ENCODE data around the gene SLC7A5.
"Not testable (repeated sequence)": the region's sequence is repeated elsewhere in the genome, so short reads cannot be mapped to it uniquely, and the experiment has no call there.

Gene SLC7A5

DNA sequence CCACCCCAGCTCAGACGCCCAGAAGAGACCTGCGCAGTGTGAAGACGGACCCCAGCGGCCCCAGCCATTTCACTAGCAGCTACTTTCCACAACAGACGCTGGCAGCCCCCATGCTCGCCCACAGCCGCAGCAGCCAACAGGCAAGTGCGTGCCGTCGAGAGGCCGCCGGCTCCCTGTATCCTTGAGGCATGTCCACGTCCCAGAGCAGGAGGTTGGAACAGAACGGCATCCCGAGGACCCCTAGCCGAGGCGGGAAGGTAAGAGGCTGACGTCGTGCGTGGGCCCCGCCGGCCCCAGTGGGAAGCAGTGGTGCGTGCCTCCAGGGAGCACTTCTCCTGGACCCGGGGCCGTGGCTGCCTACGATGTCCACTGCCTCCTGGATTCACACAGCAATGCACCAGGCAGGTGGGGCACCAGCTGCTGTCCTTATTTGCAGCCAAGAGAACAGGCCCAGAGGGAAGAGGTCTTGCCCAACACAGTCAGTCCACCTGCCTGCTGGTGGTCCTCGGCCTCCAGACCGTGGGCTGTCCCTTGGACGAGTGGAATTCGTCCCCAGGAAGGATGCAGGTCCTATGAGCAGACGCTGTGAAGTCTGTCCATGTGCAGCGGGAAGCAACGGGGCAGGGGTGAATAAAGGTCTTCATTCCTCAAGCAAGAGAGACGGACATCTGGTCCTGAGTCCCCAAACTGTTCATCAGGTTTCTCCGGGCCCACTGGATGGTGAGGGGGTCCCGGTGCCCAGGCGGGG, 38.5 kb downstream of the SLC7A5 start:
- H3K4me3 ChIP-seq (ENCODE audit: low read depth, low read length) = no peak overlapping the region
- H3K27ac ChIP-seq = no peak overlapping the region
- TF ChIP-seq, protein P1, sequence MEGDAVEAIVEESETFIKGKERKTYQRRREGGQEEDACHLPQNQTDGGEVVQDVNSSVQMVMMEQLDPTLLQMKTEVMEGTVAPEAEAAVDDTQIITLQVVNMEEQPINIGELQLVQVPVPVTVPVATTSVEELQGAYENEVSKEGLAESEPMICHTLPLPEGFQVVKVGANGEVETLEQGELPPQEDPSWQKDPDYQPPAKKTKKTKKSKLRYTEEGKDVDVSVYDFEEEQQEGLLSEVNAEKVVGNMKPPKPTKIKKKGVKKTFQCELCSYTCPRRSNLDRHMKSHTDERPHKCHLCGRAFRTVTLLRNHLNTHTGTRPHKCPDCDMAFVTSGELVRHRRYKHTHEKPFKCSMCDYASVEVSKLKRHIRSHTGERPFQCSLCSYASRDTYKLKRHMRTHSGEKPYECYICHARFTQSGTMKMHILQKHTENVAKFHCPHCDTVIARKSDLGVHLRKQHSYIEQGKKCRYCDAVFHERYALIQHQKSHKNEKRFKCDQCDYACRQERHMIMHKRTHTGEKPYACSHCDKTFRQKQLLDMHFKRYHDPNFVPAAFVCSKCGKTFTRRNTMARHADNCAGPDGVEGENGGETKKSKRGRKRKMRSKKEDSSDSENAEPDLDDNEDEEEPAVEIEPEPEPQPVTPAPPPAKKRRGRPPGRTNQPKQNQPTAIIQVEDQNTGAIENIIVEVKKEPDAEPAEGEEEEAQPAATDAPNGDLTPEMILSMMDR (IDR thresholded peaks at IDR 0.05; ENCODE audit: low read depth, low read length, missing control alignments) = no peak
- H3K36me3 ChIP-seq (replicated peaks) = peaks cover 69% of the 10 kb centered on the region
- no peak for DNase-seq
- in situ Hi-C loops (cut with HindIII; ENCODE audit: low pct_ligation_motif_present, low sequenced_read_pairs) = no loop called here
- no peaks in the 10 kb centered on the region for H3K27me3 ChIP-seq (replicated peaks)

DNA sequence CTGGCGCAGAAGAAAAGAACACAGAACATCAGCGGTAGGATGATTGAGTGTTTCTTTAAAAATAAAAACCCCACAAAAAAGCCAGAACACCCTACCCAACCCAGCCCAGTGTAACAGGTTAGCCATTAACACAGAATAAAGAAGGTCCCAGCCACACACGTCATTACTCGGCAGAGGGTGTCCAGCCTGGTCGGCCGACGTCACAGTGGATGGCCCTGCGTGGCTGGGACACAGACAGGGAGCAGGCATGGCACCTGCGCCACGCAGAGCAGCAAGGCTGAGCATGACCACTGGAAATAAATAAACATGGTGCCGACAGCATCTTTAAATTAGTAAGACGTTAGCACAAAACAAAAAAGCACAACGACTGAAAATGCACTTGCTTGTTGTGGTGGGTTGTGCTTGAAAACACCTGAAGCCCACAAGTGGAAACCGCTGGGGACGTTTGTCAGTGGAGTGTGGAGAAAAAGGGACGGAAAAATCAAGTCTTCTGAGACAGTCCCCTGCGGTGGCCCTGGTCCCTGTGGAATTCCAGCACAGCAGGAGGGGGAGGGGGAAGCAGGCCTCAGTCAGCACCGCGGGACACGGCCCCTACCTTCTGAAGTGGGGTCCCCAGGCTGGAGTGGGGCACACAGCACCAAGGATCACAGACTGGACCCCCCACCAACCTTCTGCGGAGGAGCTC, 39.2 kb downstream of the SLC7A5 start:
- Histone ChIP-seq H3K27ac (no peak overlapping the region), H3K36me3 (replicated peaks) (peaks cover 62% of the 10 kb centered on the region), H3K27me3 (replicated peaks) (no peaks in the 10 kb centered on the region), H3K4me3 (ENCODE audit: low read depth, low read length) (no peak overlapping the region)
- in situ Hi-C loops (cut with HindIII; ENCODE audit: low pct_ligation_motif_present, low sequenced_read_pairs) = no loop called here
- DNase-seq = no peak
- TF ChIP-seq, protein P1 (IDR thresholded peaks at IDR 0.05; ENCODE audit: low read depth, low read length, missing control alignments) = no peak

DNA sequence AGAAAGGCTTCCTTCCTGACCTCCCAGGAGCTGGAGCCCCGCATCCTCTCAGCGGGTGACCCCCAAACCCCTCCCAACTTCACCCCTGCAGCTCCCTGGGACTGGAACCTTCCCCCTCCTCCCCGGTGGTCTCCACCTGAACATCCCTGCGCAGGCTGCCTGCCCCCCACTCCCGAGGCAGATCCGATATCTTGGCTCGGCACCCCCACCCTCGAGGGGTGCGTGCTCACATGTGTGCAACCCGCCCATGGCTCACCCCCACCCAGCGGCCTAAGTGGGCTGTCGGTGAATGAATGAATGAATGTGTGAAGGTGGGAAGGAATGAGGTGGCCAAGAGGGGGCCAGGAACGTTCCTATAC, 39.7 kb downstream of the SLC7A5 start:
- in situ Hi-C loops (cut with HindIII; ENCODE audit: low pct_ligation_motif_present, low sequenced_read_pairs) = no loop called here
- Histone ChIP-seq H3K4me3 (ENCODE audit: low read depth, low read length) (no peak overlapping the region), H3K27me3 (replicated peaks) (no peaks in the 10 kb centered on the region), H3K27ac (no peak overlapping the region), H3K36me3 (replicated peaks) (peaks cover 57% of the 10 kb centered on the region)
- TF ChIP-seq, protein P1 (IDR thresholded peaks at IDR 0.05; ENCODE audit: low read depth, low read length, missing control alignments) = no peak
- no peak for DNase-seq

DNA sequence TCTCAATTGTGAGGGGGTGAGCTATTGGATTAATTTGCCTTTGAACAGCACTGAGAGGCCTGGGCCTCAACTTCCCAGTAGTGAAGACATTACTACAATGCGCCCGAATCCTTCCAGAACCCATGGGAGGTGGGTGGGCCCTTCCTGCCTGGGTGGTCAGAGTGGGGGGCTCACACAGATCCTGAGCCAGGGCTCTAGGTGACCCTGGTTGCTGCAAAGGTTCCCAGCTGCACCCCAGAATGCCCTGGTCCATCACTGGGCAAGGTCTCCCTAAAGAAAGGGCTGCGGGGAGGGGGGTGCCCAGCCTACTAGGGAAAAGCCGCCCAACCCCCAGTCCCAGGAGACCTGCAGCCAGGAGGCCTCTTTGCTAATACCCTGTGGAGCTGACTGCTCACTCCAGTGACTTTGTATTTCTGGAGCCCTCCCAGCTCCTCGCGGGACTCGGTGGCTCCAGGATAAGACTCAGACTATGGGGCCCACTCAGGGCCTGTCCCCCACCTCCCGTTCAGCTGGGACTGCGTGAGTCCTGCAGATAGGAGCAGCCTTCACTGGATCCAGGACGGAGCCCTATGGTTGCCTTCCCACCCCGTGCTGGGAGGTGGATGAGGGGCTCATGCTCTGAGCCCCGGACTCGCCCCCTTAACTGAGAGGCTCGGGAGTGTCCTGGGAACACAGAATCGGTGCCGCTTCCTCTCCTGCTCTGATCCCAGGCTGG, 40.2 kb downstream of the SLC7A5 start:
- Histone ChIP-seq H3K27me3 (replicated peaks) (no peaks in the 10 kb centered on the region), H3K27ac (no peak overlapping the region), H3K36me3 (replicated peaks) (peaks cover 51% of the 10 kb centered on the region), H3K4me3 (ENCODE audit: low read depth, low read length) (no peak overlapping the region)
- no peak for DNase-seq
- TF ChIP-seq, protein P1 (IDR thresholded peaks at IDR 0.05; ENCODE audit: low read depth, low read length, missing control alignments) = no peak
- in situ Hi-C loops (cut with HindIII; ENCODE audit: low pct_ligation_motif_present, low sequenced_read_pairs) = no loop called here

DNA sequence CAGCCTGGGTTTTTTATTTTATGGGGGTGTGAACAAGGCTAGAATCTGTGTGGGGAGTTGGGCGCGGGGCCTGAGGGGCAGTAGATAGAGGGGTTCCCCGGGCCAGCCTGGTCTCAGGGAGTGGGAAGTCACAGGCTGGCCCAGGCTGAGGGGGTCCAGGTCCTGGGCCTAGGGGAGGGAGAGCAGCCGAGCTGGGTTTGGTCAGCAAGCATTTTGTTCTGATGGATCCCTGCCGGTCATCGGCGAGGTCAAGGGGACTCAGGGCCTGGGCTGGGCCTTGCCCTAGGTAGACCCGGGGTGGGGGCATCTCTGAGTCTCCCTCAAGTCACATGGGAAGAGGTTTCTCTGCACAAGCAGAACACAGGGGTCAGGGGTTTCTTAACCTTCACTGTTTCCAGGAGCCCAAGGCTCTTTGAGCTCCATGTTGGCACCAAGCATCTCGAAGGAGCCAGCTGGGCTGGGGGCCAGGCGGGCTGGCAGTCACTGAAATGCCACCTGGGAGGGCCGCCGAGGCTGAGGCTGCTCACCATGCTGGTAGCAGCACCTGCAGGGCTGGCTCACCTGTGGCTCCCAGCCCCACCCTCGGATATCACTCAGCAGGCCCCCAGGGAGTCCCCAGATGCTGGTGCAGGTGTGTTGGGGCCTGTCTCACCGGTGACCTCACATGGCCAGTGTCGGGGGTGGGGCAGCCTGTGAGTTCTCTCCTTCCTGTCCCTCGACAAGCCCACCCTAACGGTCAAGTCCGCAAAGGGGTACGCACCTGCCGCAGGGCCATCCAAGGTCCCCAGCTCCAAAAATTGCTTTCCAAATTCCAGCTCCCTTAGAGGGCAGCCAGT, 41.0 kb downstream of the SLC7A5 start:
- no peak for DNase-seq
- H3K27ac ChIP-seq = no peak overlapping the region
- H3K4me3 ChIP-seq (ENCODE audit: low read depth, low read length) = no peak overlapping the region
- no peaks in the 10 kb centered on the region for H3K27me3 ChIP-seq (replicated peaks)
- in situ Hi-C loops (cut with HindIII; ENCODE audit: low pct_ligation_motif_present, low sequenced_read_pairs) = no loop called here
- TF ChIP-seq, protein P1 (IDR thresholded peaks at IDR 0.05; ENCODE audit: low read depth, low read length, missing control alignments) = no peak
- peaks cover 45% of the 10 kb centered on the region for H3K36me3 ChIP-seq (replicated peaks)

DNA sequence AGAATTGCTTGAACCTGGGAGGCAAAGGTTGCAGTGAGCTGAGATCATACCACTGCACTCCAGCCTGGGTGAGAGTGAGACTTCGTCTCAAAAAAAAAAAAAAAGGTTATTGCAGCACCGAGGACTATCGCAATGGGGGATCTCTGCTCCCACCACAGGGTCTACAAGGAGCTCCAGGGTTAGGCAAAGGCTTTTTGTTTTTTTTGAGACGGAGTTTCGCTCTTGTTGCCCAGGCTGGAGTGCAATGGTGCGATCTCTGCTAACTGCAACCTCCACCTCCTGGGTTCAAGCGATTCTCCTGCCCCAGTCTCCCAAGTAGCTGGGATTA, 41.8 kb downstream of the SLC7A5 start:
- H3K4me3 ChIP-seq (ENCODE audit: low read depth, low read length); H3K27ac ChIP-seq; DNase-seq; H3K27me3 ChIP-seq (replicated peaks); in situ Hi-C loops (cut with HindIII; ENCODE audit: low pct_ligation_motif_present, low sequenced_read_pairs): not testable (repeated sequence)
- H3K36me3 ChIP-seq (replicated peaks) = peaks cover 39% of the 10 kb centered on the region

Measured in brain microvascular endothelial cell (primary cell).